GM23338 (cell line): ENCODE measurements around the gene PSMB5. TPM values are rescaled to one million over a fixed set of nuclear protein-coding genes. Genes with fewer than 3 reads are reported as not detected.

Source experiments
- ATAC-seq: fragments of 200-7000 bp; cut with Tn5 transposase; 3 replicates; pipeline ENCODE4 v1.9.1; 2020
- DNase-seq: peaks from one replicate; pipeline ENCODE4 v3.0.0-alpha.2; 2015; ENCODE audit warnings: low spot score
- H2AFZ ChIP-seq: fragments of 200-600 bp; sonication (generic); 2 replicates; pipeline ENCODE4 v1.8.0; 2016; ENCODE audit warnings: antibody characterized with exemption, mild to moderate bottlenecking, moderate library complexity
- H3F3A ChIP-seq: fragments of 200-600 bp; sonication (generic); replicated peaks from 2 replicates; pipeline ENCODE4 v1.8.0; 2017; ENCODE audit warnings: antibody characterized with exemption, mixed run types, low read depth
- H3K27ac ChIP-seq: fragments of 200-600 bp; sonication (generic); 2 replicates; pipeline ENCODE4 v1.6.1; 2016; ENCODE audit warnings: low read depth
- H3K27me3 ChIP-seq: fragments of 200-600 bp; sonication (generic); 2 replicates; pipeline ENCODE4 v1.8.0; 2016; ENCODE audit warnings: mild to moderate bottlenecking, mixed run types, moderate library complexity; ENCODE audit not compliant: insufficient read depth
- H3K36me3 ChIP-seq: fragments of 200-600 bp; sonication (generic); 2 replicates; pipeline ENCODE4 v1.8.0; 2016; ENCODE audit warnings: mild to moderate bottlenecking; ENCODE audit not compliant: insufficient read depth
- H3K4me1 ChIP-seq: fragments of 200-600 bp; sonication (generic); 2 replicates; pipeline ENCODE4 v1.8.0; 2016; ENCODE audit warnings: mild to moderate bottlenecking, moderate library complexity; ENCODE audit not compliant: insufficient read depth
- H3K4me2 ChIP-seq: fragments of 200-600 bp; sonication (generic); 2 replicates; pipeline ENCODE4 v1.7.1; 2017; ENCODE audit warnings: mixed run types
- H3K4me3 ChIP-seq: fragments of 200-600 bp; sonication (generic); 2 replicates; pipeline ENCODE4 v1.6.1; 2016; ENCODE audit warnings: mixed run types
- H3K79me2 ChIP-seq: fragments of 200-600 bp; sonication (generic); replicated peaks from 2 replicates; pipeline ENCODE4 v1.8.0; 2017; ENCODE audit warnings: mild to moderate bottlenecking; ENCODE audit not compliant: insufficient read depth
- H3K9me2 ChIP-seq: fragments of 200-600 bp; sonication (generic); 2 replicates; pipeline ENCODE4 v1.8.0; 2017; ENCODE audit not compliant: insufficient read depth
- H4K20me1 ChIP-seq: fragments of 200-600 bp; sonication (generic); replicated peaks from 2 replicates; pipeline ENCODE4 v1.8.0; 2017; ENCODE audit warnings: mild to moderate bottlenecking; ENCODE audit not compliant: insufficient read depth
- H3K27ac Mint-ChIP-seq: 2 replicates; pipeline ENCODE4 v1.8.0; 2020; ENCODE audit warnings: inconsistent platforms, mild to moderate bottlenecking, moderate library complexity, mixed read lengths
- H3K27me3 Mint-ChIP-seq: 3 replicates; pipeline ENCODE4 v1.8.0; 2022; ENCODE audit warnings: low read depth, mild to moderate bottlenecking, moderate library complexity, mixed read lengths, inconsistent platforms; ENCODE audit not compliant: insufficient read depth, poor library complexity
- H3K36me3 Mint-ChIP-seq: 3 replicates; pipeline ENCODE4 v1.8.0; 2021; ENCODE audit warnings: low read depth, mild to moderate bottlenecking, inconsistent platforms, moderate library complexity, mixed read lengths
- H3K4me1 Mint-ChIP-seq: 3 replicates; pipeline ENCODE4 v1.8.0; 2020; ENCODE audit warnings: mild to moderate bottlenecking, inconsistent platforms, mixed read lengths
- H3K4me3 Mint-ChIP-seq: 3 replicates; pipeline ENCODE4 v1.8.0; 2021; ENCODE audit warnings: moderate library complexity, mild to moderate bottlenecking, inconsistent platforms, mixed read lengths
- H3K9me3 Mint-ChIP-seq: 3 replicates; pipeline ENCODE4 v1.8.0; 2020; ENCODE audit warnings: moderate library complexity, mild to moderate bottlenecking, inconsistent platforms, mixed read lengths
- CREB1 ChIP-seq: fragments of 250-450 bp; sonication (Bioruptor Pico); IDR thresholded peaks from 2 replicates; pipeline ENCODE4 v1.5.0; 2020; ENCODE audit warnings: low read depth, mild to moderate bottlenecking, moderate library complexity
- CTCF ChIP-seq, 2 experiments: fragments of 200-600 bp in 1 of 2; sonication (generic) in 1 of 2; conservative IDR thresholded peaks; 2 replicates each; pipeline versions ENCODE4 v1.5.1 to v1.6.1; 2016 to 2017; ENCODE audit warnings: antibody characterized with exemption in 2 of 2, low read depth in 2 of 2, mild to moderate bottlenecking in 2 of 2, moderate library complexity in 1 of 2
- ETS1 ChIP-seq: IDR thresholded peaks from 2 replicates; pipeline ENCODE4 v1.6.1; 2016; ENCODE audit warnings: antibody characterized with exemption
- EZH2 ChIP-seq: fragments of 200-600 bp; sonication (generic); IDR thresholded peaks from one replicate; pipeline ENCODE4 v1.8.0; 2017; ENCODE audit warnings: antibody characterized with exemption, mild to moderate bottlenecking, low read depth; ENCODE audit not compliant: unreplicated experiment
- EZH2phosphoT487 ChIP-seq: fragments of 200-600 bp; sonication (generic); IDR thresholded peaks from one replicate; pipeline ENCODE4 v1.8.1; 2018; ENCODE audit warnings: antibody characterized with exemption; ENCODE audit not compliant: unreplicated experiment
- JUNB ChIP-seq: IDR thresholded peaks from one replicate; pipeline ENCODE4 v1.6.1; 2016; ENCODE audit warnings: antibody characterized with exemption; ENCODE audit not compliant: unreplicated experiment
- NANOG ChIP-seq: IDR thresholded peaks from 2 replicates; pipeline ENCODE4 v1.6.1; 2016; ENCODE audit warnings: antibody characterized with exemption, borderline replicate concordance
- POLR2AphosphoS5 ChIP-seq: IDR thresholded peaks from 2 replicates; pipeline ENCODE4 v1.6.1; 2016; ENCODE audit warnings: antibody characterized with exemption, low read depth
- STAT1 ChIP-seq: IDR thresholded peaks from one replicate; pipeline ENCODE4 v1.6.1; 2016; ENCODE audit warnings: antibody characterized with exemption; ENCODE audit not compliant: unreplicated experiment
- ZNF114 ChIP-seq: fragments of 250-450 bp; sonication (Bioruptor Pico); IDR thresholded peaks from 2 replicates; pipeline ENCODE4 v1.5.0; 2020; ENCODE audit warnings: mild to moderate bottlenecking, moderate library complexity
- ZNF331 ChIP-seq: fragments of 250-450 bp; sonication (Bioruptor Pico); IDR thresholded peaks from 2 replicates; pipeline ENCODE4 v1.5.0; 2020; ENCODE audit warnings: low read depth, mild to moderate bottlenecking, moderate library complexity
- ZNF462 ChIP-seq: fragments of 250-450 bp; sonication (Bioruptor Pico); IDR thresholded peaks from 2 replicates; pipeline ENCODE4 v1.5.0; 2020; ENCODE audit warnings: mild to moderate bottlenecking, moderate library complexity
- polyA plus RNA-seq: library from polyadenylated mRNA; unstranded; fragments of >200 nt; fragmentation: Nextera tagmentation; extraction: Ambion mirVana; gene quantifications from 2 replicates; pipeline ENCODE4 v1.2.1, GENCODE V29; 2016
- total RNA-seq: library from RNA; depleted of rRNA; stranded (reverse); fragments of >200 nt; shearing (Covaris generic); gene quantifications from 2 replicates; pipeline ENCODE4 v1.2.3, GENCODE V29; 2014
- TF ChIP-seq, protein P1 (sequence below): IDR thresholded peaks from one replicate; pipeline ENCODE4 v1.6.1; 2018; ENCODE audit warnings: antibody characterized with exemption; ENCODE audit not compliant: unreplicated experiment

Gene PSMB5
- total and polyA plus RNA-seq, 2 experiments from 2014 or later, result 265 to 341 TPM

DNA sequence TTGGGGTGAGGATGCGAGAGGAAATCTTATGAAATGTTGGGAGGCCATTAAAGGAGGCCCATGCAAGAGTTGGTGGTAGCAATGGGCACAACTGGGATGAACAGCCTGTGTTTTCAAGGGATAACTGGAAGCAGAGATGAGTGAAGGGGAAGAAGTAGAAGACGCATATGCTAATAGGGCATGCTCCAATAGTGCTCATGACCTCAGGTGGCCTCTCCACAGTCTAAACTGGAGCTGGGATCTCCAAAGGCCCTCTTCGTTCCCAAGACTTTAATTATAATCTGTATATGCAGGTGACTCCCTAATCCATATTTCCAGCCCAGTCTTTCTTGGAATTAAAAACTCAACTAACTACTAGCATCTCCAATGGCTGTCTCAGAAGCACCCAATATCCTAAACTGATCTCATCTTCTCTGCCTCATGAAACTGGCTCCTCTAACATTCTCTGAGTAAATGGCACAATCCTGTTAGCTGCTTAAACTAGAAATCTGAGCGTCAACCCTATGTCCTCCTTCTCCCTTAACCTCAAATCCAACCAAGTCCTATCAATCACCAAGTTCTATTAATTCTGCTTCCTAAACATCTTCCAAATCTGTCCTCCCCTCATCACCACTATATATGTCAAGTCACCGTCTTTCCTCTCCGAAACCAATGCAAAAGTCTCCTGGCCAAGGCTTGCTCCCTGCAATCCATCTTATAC, 49.6 kb downstream of the PSMB5 start:
- peaks cover 6% of the 10 kb centered on the region for H3K4me1 Mint-ChIP-seq
- peaks cover 14% of the 10 kb centered on the region; the same call in 2 of the 3 replicates for H3K9me3 Mint-ChIP-seq
- H3K4me3 Mint-ChIP-seq, result no peak overlapping the region; the same call in 2 of the 3 replicates
- Histone ChIP-seq H3K4me2 (no peak overlapping the region), H3K4me3 (no peak overlapping the region), H3K79me2 (peaks cover 17% of the 10 kb centered on the region), H3K27me3 (peaks cover 16% of the 10 kb centered on the region), H3K36me3 (no peaks in the 10 kb centered on the region), H3F3A (peaks cover 9% of the 10 kb centered on the region), H3K4me1 (peaks cover 8% of the 10 kb centered on the region; the same call in 1 of the 2 replicates), H3K27ac (no peak overlapping the region), H4K20me1 (no peaks in the 10 kb centered on the region; the same call in 1 of the 2 replicates), H3K9me2 (no peaks in the 10 kb centered on the region), H2AFZ (no peak overlapping the region)
- no peak overlapping the region for H3K27ac Mint-ChIP-seq
- TF ChIP-seq NANOG (no peak), ZNF462 (CRISPR knock-in tag) (no peak), EZH2 (no peak), ZNF114 (CRISPR knock-in tag) (no peak), ETS1 (no peak), ZNF331 (CRISPR knock-in tag) (no peak), CREB1 (CRISPR knock-in tag) (no peak), CTCF (conservative IDR thresholded peaks at IDR 0.05; ENCODE audit: low read depth in 2 of 2) (no peak), EZH2phosphoT487 (no peak), POLR2AphosphoS5 (no peak), STAT1 (no peak), JUNB (no peak)
- TF ChIP-seq, protein P1, sequence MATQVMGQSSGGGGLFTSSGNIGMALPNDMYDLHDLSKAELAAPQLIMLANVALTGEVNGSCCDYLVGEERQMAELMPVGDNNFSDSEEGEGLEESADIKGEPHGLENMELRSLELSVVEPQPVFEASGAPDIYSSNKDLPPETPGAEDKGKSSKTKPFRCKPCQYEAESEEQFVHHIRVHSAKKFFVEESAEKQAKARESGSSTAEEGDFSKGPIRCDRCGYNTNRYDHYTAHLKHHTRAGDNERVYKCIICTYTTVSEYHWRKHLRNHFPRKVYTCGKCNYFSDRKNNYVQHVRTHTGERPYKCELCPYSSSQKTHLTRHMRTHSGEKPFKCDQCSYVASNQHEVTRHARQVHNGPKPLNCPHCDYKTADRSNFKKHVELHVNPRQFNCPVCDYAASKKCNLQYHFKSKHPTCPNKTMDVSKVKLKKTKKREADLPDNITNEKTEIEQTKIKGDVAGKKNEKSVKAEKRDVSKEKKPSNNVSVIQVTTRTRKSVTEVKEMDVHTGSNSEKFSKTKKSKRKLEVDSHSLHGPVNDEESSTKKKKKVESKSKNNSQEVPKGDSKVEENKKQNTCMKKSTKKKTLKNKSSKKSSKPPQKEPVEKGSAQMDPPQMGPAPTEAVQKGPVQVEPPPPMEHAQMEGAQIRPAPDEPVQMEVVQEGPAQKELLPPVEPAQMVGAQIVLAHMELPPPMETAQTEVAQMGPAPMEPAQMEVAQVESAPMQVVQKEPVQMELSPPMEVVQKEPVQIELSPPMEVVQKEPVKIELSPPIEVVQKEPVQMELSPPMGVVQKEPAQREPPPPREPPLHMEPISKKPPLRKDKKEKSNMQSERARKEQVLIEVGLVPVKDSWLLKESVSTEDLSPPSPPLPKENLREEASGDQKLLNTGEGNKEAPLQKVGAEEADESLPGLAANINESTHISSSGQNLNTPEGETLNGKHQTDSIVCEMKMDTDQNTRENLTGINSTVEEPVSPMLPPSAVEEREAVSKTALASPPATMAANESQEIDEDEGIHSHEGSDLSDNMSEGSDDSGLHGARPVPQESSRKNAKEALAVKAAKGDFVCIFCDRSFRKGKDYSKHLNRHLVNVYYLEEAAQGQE, result no peak
- DNase-seq, result no peak
- H3K36me3 Mint-ChIP-seq, result peaks cover 16% of the 10 kb centered on the region
- no peak for ATAC-seq
- peaks cover 8% of the 10 kb centered on the region for H3K27me3 Mint-ChIP-seq
